Lower leg skin (tissue), 4 donors: ENCODE results near the gene IRF9. TPM values are rescaled to one million over a fixed set of nuclear protein-coding genes. Genes with fewer than 3 reads are reported as not detected.

ENCODE experiments used
- DNase-seq, 2 donors: peaks; one replicate each; pipeline ENCODE4 v3.0.0-alpha.2; 2019; ENCODE audit warnings: low spot score in 2 of 2
- H3K4me3 ChIP-seq: fragments of 200-600 bp; sonication (generic); 2 replicates; pipeline ENCODE4 v1.5.1; 2017; ENCODE audit warnings: mild to moderate bottlenecking, low read depth; ENCODE audit not compliant: poor library complexity, severe bottlenecking
- POLR2A ChIP-seq, 2 donors: fragments of 450-650 bp; IDR thresholded peaks; one replicate each; pipeline ENCODE4 v1.6.1; 2016 to 2017; ENCODE audit warnings: antibody characterized with exemption in 2 of 2, mild to moderate bottlenecking in 1 of 2, moderate library complexity in 1 of 2
- WGBS, 2 donors: methylation state at CpG; one replicate each; pipeline ENCODE4 v1.1.5; 2018; 5-methylcytosine and 5-hydroxymethylcytosine counted together
- intact Hi-C: fragments of 100-400 bp; cut with DNase I; formaldehyde crosslinking; loops from one replicate; pipeline ENCODE4 v1.15.0; 2023; ENCODE audit warnings: low total_unique reads
- total RNA-seq, 4 donors: library from RNA; depleted of rRNA; stranded (reverse); fragments of >200 nt; gene quantifications; one replicate each; pipeline ENCODE4 v1.1.0, GENCODE V29; 2016
- TF ChIP-seq, protein P1 (sequence below), 3 donors: fragments of 450-650 bp; IDR thresholded peaks; one replicate each; pipeline ENCODE4 v1.5.1; 2016; ENCODE audit warnings: antibody characterized with exemption in 3 of 3, mild to moderate bottlenecking in 3 of 3, moderate library complexity in 2 of 3

IRF9 gene
- total RNA-seq, 4 donors from 2014 or later, result 36.1 to 54.1 (median 44.2) TPM

DNA sequence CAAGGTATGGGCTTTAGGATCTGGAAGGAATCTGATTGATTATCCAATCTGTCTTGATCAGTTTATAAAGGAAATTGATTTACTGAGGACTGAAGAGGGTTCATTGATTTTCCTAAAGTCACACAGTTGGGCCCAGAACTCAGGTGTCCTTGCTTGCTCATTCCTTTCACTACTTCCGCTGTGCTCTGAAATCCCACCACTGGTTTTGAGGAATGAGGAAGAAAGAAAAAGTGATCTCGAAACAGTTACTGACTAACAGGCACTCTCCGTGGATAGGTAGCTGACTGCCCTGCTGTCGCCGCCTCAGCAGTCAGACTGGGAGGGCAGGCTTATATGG, 30.7 kb upstream of the IRF9 start, which contains the start of gene FITM1:
Gene FITM1 (plus strand): TSS at position 280 of the 337 bp plus-strand sequence. CDS start 905 bp downstream, outside the sequence.
- TF ChIP-seq, protein P1, sequence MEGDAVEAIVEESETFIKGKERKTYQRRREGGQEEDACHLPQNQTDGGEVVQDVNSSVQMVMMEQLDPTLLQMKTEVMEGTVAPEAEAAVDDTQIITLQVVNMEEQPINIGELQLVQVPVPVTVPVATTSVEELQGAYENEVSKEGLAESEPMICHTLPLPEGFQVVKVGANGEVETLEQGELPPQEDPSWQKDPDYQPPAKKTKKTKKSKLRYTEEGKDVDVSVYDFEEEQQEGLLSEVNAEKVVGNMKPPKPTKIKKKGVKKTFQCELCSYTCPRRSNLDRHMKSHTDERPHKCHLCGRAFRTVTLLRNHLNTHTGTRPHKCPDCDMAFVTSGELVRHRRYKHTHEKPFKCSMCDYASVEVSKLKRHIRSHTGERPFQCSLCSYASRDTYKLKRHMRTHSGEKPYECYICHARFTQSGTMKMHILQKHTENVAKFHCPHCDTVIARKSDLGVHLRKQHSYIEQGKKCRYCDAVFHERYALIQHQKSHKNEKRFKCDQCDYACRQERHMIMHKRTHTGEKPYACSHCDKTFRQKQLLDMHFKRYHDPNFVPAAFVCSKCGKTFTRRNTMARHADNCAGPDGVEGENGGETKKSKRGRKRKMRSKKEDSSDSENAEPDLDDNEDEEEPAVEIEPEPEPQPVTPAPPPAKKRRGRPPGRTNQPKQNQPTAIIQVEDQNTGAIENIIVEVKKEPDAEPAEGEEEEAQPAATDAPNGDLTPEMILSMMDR (IDR thresholded peaks at IDR 0.05), result no peak
- TF ChIP-seq POLR2A (IDR thresholded peaks at IDR 0.05), result no peak
- WGBS, 2 donors, result 83 to 93% methylated on average over 5 of the region's 5 CpGs
- intact Hi-C loops, result no loop called here
- no peak for DNase-seq
- H3K4me3 ChIP-seq, result no peak within 1 kb of the TSS

DNA sequence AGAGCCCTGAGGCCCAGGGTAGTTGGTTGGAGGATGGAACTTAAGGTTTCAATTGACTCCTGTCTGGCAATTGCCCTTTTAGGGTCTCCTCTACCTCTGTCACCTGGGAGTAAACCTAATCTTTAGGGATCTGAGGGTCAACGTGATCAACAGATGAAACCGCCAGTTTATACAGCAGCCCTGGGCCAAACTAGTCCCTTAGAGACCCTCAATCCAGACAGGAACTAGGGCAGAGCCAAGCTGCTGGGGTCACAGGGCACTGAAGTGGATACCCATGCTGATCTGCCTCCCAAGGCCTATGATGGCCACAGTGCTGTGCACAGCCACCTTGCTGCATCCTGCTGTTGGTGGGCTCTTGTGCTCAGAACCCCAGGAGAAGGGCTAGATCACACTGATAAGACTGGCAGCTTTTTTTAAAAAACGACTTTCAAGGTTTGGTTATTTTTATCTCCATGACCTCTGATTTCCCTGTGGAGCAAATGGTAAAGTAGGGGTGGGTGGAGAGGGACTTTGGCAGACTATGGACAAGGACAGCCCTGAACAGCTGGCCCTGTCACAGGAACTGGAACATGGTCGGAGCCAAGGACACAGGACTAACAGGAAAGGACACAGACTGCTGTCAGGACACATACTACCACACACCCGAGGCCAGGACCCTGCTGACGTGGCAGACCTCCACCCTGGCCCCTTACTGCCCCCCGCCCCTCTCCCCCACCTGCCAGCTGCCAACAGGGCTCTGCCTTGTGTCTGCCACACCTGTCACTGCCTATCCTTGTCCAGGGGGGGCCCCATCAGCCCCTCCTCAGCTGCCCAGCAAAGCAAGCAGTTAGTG, 30.1 kb upstream of the IRF9 start:
- no peak for DNase-seq
- H3K4me3 ChIP-seq, result no peak overlapping the region
- 66 to 71% methylated on average over 6 to 7 of the region's 7 CpGs for WGBS, 2 donors
- no peak for TF ChIP-seq POLR2A (IDR thresholded peaks at IDR 0.05)
- TF ChIP-seq, protein P1 (IDR thresholded peaks at IDR 0.05), result no peak
- intact Hi-C loops, result no loop called here

DNA sequence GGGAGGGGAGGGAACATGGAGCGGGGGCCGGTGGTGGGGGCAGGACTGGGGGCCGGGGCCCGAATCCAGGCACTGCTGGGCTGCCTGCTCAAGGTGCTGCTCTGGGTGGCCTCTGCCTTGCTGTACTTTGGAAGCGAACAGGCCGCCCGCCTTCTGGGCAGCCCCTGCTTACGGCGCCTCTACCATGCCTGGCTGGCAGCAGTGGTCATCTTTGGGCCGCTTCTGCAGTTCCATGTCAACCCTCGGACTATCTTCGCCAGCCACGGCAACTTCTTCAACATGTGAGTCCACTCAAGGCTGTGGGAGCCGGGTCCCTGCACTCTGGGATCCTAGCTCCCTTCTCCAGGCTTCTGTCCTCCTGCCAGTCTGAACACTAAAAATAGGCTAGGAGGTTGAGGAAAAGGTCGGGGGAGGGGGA, 29.5 kb upstream of the IRF9 start:
- H3K4me3 ChIP-seq, result no peak overlapping the region
- TF ChIP-seq, protein P1 (IDR thresholded peaks at IDR 0.05), result no peak
- no peak for TF ChIP-seq POLR2A (IDR thresholded peaks at IDR 0.05)
- no peak for DNase-seq
- 78 to 83% methylated on average over 15 of the region's 15 CpGs for WGBS, 2 donors
- intact Hi-C loops, result no loop called here

DNA sequence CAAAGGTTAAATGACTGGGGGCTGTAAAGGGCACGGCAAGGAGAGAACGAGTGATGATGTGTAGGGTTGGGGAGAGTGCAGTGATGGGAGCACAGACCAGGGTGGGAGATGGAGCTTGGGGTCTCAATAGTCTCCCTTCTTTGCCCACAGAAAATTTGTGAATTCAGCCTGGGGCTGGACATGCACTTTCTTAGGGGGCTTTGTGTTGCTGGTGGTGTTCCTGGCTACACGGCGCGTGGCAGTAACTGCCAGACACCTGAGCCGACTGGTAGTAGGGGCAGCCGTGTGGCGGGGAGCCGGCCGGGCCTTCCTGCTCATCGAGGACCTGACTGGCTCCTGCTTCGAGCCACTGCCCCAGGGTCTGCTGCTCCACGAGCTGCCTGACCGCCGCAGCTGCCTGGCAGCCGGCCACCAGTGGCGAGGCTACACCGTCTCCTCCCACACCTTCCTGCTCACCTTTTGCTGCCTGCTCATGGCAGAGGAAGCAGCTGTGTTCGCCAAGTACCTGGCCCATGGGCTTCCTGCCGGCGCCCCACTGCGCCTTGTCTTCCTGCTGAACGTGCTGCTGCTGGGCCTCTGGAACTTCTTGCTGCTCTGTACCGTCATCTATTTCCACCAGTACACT, 28.9 kb upstream of the IRF9 start:
- WGBS, 2 donors, result 48 to 58% methylated on average over 16 to 24 of the region's 24 CpGs
- intact Hi-C loops, result no loop called here
- no peak overlapping the region for H3K4me3 ChIP-seq
- no peak for TF ChIP-seq POLR2A (IDR thresholded peaks at IDR 0.05)
- TF ChIP-seq, protein P1 (IDR thresholded peaks at IDR 0.05), result no peak
- no peak for DNase-seq

DNA sequence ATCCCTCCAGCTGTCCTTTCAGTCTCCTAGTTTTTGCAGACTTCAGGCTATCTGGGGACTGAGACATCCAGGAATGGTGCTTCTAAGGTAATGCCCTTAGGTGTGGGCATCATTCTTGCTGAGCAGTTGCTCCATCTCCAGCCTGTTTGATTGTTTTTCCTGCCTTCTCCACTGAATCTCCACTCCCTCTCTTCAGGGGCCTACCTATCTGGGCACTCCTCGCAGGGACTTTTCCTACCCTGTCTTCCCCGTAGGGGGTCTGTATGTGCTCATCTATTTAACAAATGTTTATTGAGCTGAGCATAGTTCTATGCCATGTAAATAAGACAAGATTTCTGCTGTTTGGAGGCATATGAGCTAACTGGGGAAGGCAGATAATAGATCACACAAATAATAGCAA, 28.1 kb upstream of the IRF9 start:
- 94% methylated on average over 2 of the region's 2 CpGs for WGBS, 2 donors
- intact Hi-C loops, result no loop called here
- no peak for TF ChIP-seq POLR2A (IDR thresholded peaks at IDR 0.05)
- TF ChIP-seq, protein P1 (IDR thresholded peaks at IDR 0.05), result no peak
- DNase-seq, result no peak
- no peak overlapping the region for H3K4me3 ChIP-seq
